ENCODE data around the gene LAPTM4A.

DNA sequence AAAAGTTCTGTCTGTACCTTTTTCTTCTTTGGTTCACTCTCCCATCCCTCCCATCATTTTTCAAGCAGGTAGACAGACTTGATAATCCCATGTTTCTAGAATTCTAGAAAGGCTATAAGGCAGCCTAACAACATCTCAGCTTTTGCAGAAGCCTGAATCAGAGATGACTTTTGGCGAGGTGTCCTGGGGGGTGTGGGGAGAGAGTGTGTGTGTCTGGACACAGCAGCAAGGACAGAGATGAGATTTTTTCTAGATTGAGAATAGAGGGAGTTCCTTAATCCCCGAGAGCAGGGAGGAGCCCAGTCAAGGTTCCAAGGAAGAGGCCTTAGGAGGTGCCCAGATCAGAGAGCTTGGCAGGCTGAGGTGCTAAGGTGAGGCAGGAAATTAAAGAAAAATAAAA is 22.0 kb upstream of the LAPTM4A start:
- no peak for TF ChIP-seq CTCF (IDR thresholded peaks at IDR 0.05; ENCODE audit: low read length)
- no peak for TF ChIP-seq EZH2 (IDR thresholded peaks at IDR 0.05; ENCODE audit: borderline replicate concordance, low read length)
